Stimulated activated CD8-positive, alpha-beta memory T cell treated with anti-CD3 and anti-CD28 coated beads, Interleukin-4, amount 100 ng/mL, for 24 hours (primary cell): ENCODE results near the gene CNGB1.
"Not testable (repeated sequence)": the region's sequence is repeated elsewhere in the genome, so short reads cannot be mapped to it uniquely, and the experiment has no call there.

Source experiments
- DNase-seq: peaks from one replicate; pipeline ENCODE4 v3.0.0-alpha.2; 2020; ENCODE audit warnings: low read depth

Gene CNGB1

DNA sequence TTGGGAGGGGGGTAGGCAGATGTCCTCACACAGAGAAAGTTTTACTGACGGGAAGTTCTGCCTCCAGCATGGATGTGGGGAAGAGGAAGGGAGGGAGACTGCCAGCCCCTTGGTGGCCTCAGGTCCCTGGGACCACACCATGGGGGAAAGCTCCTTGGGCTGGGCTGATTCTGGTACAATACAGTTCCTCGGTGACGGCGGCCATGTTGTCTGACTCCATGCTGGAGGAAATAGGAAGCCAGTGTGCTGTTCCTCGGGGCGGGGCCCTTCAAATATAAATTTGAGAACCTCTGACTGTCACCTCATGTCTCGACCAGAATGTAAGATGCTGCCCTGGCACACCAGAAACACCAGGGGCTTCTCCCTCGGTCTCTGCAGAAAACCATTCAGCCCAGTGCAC, 66.8 kb downstream of the CNGB1 start:
- DNase-seq, result no peak

DNA sequence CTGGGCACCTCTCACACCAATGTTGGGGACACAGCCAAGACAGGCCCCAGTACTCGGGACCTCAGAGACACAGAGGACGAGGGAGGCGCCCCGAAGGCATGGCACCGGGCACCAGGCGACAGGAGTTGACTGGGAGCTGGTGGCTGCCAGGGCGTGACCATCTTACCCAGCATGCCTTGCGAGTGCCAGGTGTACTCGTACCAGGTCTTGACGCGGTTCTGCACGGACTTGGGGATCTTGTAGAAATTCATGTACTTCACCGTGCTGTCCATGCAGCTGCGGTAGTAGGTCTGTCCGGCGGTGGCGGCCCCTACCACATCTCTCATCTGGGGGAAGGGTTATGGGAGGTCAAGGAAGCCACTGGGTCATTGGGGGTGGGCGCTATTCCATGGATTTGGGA, 67.3 kb downstream of the CNGB1 start:
- no peak for DNase-seq

DNA sequence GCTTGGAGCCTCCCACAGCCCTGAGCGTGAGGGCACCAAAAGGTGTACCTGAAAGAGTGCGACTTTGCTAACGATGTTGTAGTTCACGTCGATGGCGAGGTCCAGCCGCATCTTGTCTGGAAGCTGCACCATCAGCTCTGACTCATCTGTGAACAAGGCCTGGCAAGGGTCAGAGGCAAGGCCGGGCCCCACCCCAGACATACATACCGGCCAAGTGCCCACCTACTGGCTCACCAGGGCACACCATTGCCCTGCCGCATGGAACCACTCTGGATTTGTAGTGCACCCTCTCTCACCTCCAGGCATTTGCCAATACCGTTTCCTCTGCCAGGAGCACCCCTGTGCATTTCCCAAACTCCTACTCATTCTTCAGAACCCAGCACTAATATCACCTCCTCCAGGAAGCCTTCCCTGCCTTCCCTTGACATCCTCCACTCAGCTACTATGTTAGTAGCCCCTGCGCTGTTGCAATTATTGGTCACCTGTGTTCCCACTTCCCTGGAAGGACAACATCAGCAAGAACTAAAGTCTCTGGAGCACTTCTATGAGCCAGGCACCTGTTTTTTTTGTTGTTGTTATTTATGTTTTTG, 69.4 kb downstream of the CNGB1 start:
- no peak for DNase-seq

DNA sequence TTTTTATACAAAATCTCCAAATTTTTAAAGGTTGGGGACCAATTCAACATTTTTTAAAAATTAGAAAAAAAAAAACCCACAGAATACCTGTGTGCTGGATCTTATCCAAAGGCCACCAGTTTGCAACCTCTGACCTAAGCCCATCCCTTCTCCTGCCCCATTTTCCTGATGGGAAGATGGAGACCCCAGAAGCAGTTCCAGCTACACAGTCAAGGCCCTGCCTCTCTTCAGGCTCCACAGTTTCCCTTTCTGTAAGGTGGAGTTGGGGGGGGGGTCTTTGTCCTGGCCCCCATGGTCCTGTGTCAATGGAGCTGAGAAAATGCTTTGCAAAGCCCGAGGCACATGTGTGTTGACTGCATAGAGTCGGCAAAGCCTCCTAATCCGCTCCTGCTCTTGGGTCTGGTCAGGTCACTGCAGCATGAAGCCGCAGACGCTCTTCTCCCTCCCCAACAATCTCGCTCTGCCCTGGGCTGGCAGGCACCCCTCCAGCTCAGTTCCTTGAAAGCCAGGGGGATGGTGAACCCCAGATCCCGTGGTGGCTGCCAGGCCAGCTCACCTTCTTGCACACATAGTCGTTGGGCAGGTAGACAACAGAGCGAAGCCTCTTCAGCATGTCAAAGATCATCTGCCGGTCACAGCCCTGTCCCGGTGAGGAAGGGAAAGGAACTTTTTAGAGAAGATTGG, 70.0 kb downstream of the CNGB1 start:
- no peak for DNase-seq

DNA sequence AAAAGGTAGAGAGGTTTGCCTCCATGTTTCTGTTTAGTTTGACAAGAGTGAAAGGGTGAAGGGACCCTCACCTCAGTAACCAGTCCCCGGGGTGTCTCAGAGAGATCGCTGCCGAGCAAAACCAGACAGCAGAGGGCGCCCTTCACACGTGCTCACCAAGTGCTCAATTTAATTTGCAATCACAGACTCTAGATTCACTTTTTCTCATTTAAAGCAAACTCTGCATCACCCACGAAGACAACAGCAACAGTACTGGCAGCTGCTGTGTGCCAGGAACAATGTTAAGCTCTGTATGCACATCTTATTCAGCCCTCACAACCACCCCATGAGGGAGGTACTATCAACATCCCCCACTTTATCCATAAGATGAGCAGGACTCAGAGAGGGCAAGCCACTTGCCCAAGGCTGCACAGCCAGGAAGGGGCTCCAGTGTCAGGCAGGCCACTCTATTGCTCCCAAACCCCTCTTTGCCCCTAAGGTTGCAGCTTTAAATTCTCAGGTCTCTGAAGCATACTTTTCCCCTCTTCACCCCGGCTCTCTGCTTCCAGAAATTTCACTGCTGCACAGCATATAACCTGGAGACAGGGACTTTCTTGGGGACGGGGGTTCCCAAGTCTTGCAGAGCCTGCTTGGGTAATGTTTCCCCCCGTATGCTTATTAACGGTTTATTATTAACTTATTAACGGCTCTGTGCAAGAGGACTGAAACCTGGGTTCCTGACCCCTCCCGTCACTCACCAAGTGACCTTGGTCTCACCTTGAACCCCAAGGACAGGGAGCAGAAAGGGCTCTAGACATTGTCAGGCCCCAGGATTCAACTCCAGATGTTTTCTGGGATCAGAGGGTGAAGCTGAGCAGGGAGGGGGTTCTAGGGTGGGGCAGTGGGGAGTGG, 70.9 kb downstream of the CNGB1 start:
- DNase-seq, result peak; percentile 65

DNA sequence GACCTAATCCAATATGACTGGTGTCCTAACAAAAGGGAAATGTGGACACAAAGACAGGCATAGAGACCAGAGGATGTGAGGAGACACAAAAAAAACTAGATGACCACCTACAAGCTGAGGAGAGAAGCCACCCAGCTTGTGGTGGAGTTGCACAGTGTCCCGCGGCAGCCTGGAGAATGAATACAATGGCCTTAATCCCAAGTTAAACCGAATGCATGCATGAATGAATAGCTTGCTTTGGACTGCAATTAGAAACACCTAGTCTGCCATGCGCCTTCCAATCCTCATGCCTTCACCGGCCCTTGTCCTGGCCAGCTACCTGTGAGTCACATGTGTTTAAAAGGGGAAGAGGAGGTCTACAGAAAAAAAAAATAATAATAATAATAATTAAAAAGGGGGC, 72.0 kb downstream of the CNGB1 start:
- no peak for DNase-seq

DNA sequence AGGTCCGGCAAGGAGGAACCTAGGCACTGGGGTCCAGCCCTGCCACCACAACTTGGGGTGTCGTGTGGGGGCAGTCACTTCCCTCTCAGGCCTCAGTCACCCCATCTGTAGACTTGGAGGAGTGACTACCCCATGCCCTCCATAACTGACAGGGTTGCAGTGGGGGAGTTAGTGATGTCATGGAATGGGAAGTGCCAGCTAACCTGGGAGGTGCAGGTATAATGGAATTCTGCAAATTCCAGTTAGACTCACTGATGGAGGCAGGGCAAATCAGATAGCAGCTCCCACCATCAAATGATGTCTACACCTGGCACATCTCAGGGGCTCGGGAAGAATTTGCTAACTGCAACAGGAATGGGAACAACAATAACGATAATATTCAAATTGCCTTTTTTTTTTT, 72.9 kb downstream of the CNGB1 start:
- DNase-seq, result no peak

DNA sequence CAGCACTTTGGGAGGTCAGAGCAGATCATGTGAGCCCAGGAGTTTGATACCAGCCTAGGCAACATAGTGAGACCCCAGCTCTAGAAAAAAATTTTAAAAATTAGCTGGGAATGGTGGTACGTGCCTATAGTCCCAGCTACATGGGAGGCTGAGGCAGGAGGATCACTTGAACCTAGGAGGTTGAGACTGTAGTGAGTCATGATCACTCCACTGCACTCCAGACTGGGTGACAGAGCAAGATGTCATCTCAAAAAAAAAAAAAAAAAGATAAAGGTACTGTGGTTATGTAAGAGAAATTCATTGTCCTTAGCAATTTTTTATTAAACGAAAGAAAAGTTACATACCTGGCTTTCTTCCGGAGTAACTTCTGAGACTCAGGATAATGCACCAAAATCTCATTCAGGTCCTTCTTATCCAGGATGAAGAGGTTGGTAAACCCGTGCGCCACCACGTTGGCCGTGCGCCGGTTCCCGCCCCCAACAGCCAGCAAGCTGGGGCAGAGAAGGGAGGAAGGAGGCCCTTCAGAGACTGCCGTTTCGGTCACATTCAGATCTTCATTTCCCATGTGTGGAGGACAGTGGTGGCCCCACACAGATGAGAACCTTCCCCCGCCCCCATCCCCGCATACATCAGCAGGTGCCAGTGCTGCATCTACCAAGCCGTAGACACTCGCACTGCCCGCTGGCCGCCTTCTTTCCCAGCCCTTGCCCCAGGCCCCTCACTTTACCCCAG, 73.7 kb downstream of the CNGB1 start:
- no peak for DNase-seq

DNA sequence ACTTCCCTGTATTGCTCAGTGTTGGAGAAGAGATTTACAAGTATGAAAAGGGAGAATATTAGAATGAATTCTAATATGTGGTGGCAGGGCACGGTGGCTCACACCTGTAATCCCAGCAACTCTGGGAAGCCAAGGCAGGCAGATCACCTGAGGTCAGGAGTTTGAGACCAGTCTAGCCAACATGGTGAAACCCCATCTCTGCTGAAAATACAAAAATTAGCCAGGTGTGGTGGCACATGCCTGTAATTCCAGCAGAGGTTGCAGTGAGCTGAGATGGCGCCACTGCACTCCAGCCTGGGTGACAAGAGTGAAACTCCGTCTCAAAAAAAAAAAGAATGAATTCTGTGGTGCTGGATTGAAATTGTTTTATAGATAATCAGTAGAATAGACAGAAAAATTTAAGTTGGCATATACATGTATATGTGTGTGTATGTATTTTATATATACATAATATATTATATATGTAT, 75.8 kb downstream of the CNGB1 start:
- not testable (repeated sequence) for DNase-seq

DNA sequence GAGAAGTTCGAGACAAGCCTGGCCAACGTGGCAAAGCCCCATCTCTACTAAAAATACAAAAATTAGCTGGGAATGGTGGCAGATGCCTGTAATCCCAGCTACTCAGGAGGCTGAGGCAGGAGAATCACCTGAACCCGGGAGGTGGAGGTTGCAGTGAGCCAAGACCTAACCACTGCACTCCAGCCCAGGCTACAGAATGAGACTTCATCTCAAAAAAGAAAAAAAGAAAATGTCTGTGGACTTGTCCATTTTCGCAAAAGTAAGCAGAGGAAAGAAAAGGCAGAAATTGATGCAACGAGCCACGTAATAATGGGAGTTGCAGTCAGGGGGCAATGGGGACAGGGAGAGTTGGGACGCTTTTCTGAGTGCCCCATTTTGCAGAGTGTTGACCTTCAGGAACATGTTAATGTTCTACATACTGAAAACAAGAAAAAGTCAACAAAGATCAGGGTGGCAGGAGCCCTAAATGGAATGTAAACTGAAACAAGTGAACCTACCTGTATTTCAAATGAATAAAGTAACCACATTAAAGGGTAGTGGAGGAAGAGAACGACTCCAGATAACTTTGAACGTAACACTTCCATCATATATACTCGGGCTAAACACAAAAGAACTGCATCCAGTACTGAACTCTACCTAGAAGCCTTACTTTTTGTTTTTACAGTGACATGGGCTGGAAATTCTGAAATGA, 76.4 kb downstream of the CNGB1 start:
- DNase-seq, result no peak

DNA sequence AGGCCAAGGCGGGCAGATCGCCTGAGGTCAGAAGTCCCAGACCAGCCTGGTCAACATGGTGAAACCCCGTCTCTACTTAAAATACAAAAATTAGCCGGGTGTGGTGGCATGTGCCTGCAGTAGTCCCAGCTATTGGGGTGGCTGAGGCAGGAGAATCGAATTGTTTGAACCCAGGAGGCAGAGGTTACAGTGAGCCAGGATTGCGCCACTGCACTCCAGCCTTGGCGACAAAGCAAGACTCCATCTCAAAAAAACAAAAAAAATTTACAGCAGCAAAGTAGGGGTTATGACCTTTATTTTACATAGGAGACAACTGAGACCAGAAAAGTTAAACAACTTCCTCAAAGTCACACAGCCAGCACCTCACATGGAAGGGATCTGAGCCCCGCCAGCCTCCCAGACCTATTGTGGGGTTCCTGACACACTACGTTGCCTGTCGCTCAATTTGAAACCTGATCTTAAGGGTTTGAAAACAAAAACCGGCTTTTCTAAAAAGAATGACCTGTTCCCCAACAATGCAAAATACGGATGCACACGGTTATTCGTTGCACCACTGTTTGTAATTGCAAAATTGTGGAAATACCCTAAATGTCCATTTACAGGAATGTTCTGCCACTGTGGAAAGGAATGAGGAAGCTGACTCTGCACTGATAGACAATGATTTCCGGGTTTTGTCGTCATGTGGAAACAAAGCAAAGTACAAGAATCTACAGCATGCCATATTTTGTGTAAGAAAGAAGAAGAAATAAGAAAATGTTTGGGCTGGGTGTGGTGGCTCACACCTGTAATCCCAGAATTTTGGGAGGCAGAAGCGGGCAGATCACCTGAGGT, 77.2 kb downstream of the CNGB1 start:
- no peak for DNase-seq

DNA sequence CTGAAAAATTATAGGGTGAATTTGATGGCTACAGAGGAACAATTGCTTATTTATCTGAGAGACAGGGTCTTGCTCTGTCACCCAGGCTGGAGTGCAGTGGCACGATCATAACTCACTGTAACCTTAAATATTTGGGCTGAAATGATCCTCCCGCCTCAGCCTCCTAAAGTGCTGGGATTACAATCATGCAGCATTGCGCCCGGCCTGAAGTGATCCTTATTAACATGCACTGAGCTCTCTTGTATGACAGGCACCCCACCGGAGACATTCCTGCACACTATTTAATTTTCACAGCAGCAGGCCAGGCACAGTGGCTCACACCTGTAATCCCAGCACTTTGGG, 77.7 kb downstream of the CNGB1 start:
- no peak for DNase-seq

DNA sequence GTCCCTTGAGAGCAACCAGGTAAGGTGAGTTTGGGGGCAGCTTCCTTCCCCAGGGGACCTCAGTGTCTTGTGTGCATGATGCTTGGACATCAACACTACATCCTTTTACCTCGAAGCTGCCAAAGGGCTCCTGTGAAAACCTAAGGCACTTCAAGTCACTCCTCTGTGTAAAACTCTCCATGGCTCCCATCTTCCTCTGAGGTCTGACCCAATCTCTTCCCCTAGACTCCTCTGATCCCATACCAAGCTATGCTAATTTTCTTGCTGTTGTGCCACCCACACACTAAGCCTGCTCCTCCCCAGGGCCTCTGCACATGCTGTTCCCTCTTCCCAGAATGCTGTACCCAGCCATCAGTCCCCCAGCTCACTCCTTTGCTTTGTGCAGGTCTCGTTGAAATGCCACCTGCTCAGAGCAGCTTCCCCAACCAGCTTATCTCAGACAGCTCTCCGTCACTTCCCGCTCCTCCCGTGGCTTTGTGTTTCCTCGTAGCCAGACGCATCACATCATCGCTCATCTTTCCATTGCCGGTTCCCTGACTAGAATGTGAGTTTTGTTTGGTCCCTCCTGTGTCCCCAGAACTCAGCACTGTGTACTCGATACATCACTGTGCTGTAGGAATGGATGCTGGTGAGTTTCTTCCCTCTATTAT, 78.4 kb downstream of the CNGB1 start:
- no peak for DNase-seq

DNA sequence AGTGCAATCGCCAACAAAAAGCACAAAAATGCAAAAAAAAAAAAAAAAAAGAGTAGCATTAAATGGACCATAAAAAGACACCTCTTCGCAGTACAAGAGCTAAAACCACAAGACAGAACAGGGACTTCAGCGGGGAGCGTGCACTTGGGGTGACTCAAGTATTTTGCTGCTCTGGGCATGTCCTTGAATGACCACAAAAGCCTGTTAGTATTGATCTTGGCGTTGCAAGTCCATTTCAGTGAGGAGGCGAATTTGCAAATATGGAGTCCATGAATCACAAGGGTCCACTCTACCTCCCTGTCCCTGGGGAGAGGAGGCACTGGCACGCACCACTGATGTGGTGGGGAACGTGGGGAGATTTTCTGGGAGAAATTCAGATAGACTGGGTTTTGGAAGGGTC, 78.9 kb downstream of the CNGB1 start:
- no peak for DNase-seq

DNA sequence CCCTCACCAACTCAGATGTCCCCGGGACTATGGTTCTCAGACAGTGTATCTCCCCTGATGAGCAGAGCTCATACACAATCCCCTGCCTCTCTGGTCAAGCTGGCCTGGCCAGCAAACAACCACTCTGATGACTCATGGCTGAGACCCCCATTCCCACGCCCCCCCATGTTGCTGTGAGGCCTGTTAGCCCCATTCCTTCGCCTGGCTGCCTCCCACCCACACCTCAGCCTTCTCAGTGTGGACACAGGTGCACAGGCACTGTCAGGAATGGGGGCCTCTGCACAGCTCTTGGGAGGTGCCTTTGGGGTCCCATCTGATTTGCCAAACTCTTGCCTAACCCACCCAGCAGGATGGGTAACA, 80.2 kb downstream of the CNGB1 start:
- no peak for DNase-seq

DNA sequence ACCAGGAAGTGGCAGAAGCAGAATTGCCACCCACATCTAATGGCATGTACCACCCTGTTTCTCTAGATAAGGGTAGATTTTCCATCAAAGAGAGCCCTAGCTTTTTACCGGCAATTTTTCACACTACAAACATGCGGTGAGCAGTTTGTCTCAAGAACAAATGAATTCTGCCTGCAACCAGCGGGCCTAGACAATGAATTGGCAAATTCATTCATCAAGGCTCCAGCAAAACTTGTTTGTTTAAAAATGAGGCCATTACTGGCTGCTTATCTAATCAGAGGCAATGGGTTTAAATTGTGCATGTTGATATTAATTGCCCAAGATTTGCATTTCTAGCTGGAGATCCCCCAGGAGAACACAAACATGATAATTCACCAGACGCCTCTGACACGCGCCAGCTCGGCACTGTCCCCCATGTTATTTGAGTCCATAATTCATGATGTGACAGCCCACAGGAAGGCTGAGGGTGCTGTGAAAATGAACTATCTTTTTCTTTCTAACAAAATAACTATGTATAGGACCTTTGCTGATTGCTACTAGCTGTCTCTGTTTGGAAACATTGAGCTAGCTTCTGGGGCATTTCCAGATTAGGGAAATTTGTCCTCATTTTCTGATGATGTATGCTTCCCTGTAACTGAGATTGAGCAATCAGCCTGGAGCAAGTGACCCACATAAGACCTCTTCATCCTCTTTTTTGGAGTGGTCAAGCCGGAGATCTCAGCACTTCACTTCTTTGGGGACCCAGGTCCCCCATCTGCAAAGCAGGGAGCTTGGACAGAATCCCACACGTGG, 80.8 kb downstream of the CNGB1 start:
- DNase-seq, result no peak

DNA sequence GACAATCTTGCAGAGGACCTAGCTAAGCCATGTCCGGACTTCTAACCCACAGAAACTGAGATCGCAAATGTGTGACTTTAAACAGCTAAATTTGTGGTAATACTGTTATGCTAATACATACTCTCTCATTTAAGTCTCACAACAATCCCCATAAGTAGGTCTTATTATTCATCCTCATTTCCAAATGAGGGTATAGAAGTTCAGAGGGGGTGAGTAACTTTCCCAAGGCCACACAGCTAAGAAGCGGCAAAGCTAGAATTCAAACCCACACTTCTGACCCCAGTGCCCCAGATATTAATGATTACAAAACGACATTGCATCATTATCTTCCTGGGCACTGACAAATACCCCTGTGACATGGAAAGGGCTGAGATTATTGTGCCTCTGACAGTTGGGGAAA, 81.4 kb downstream of the CNGB1 start:
- no peak for DNase-seq

DNA sequence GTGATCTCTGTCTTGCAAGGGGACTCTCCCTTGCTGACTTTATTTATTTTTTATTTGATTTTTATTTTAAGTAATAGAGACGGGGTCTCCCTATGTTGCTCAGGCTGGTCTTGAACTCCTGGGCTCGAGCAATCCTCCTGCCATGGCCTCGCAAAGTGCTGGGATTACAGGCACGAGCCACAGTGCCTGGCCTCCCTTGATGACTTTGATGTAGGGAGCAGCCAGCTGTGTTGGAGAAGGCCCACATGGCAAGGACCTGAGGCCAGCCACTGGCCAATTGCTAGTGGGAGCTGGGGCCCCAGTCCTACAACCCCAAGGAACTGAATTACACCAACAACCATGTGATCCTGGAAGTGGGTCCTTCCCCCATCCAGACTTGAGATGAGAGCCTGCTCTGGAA, 81.8 kb downstream of the CNGB1 start:
- no peak for DNase-seq

DNA sequence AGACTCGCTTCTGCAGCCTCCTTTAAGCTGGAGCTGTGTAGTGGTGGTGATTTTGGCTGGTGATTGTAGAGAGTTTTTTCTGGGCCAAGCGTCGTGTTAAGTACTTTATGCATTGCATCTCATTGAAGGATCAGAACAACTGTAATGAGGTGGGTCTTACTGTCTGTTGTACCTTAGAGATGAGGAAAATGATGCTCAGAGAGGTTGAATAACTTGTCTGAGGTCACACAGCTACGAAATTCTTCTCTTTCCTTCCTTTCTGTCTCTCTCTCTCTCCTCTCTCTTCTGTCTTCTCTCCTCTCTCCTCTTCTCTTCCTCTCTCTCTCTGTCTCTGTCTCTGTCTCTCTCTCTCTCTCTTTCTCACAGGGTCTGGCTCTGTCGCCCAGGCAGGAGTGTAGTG, 82.8 kb downstream of the CNGB1 start:
- DNase-seq, result no peak

DNA sequence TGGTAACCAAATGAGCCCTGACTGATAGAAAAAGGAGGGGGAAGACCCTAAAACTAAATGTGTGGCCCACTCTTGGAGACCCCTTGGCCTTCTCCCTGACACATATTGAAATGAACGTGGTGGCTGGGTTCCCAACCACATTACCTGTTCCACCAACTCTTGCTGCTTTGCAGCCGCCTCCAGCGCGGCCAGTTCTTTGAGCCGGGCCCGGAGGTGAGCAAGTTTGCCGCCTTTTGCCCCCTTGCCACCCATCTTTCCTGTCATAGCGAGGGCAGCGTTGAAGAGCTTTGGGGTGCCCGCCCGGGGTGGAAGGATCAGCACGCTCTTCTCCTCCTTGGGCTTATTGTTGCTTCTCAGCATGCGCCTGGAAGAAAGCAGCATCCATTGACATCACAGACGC, 83.2 kb downstream of the CNGB1 start:
- no peak for DNase-seq
